HCT116 (cell line): ENCODE measurements around the gene ABRAXAS1. TPM values are rescaled to one million over a fixed set of nuclear protein-coding genes. Genes with fewer than 3 reads are reported as not detected.

Experiments
- ATAC-seq: fragments of 200-7000 bp; cut with Tn5 transposase; 2 replicates; pipeline ENCODE4 v1.9.1; 2020; ENCODE audit warnings: mild to moderate bottlenecking, moderate library complexity
- BruUV-seq: library from RNA; stranded (reverse); fragments of 400-500 nt; replicated peaks from 2 replicates; lab custom pipeline; 2021; lab: Mats Ljungman, UMichigan
- CTCF ChIA-PET: fragments of 300-600 bp; sonication (Branson Sonifier 250); formaldehyde crosslinking; loops from one replicate; lab custom pipeline; 2021; ENCODE audit warnings: antibody characterized with exemption; lab: Charles Lee
- POLR2A ChIA-PET: fragments of 300-600, 350-600 bp; sonication (Branson Sonifier 250); formaldehyde crosslinking; loops from one replicate; lab custom pipeline; 2021; ENCODE audit warnings: antibody characterized with exemption; lab: Charles Lee
- RAD21 ChIA-PET, 2 experiments: fragments of 300-600 bp; sonication (Branson Sonifier 250); formaldehyde crosslinking; loops; one replicate each; lab custom pipeline; 2023; ENCODE audit warnings: low total read pairs in 2 of 2; ENCODE audit not compliant: uncharacterized antibody in 2 of 2, unreplicated experiment in 2 of 2, low non-redundant PET in 1 of 2; lab: Charles Lee
- DNase-seq: peaks from one replicate; pipeline ENCODE4 v3.0.0-alpha.2; 2010; ENCODE audit warnings: low read depth, low spot score
- H2AFZ ChIP-seq: fragments of 200-600 bp; shearing (Covaris generic), sonication (generic); 2 replicates; pipeline ENCODE4 v1.6.1; 2017; ENCODE audit warnings: low read depth, mixed run types, mixed read lengths, antibody characterized with exemption, low read length; ENCODE audit not compliant: poor library complexity, severe bottlenecking
- H3K27ac ChIP-seq: 2 replicates; pipeline ENCODE4 v1.5.1; 2012; ENCODE audit warnings: low read depth, low read length
- H3K27me3 ChIP-seq: fragments of 200-600 bp; sonication (generic); 2 replicates; pipeline ENCODE4 v1.6.1; 2016; ENCODE audit warnings: mixed run types, low read length, mixed read lengths; ENCODE audit not compliant: insufficient read depth
- H3K36me3 ChIP-seq, 2 experiments: fragments of 200-500 bp in 1 of 2; fragments of 200-600 bp in 1 of 2; sonication (Bioruptor generic) in 1 of 2; sonication (generic) in 1 of 2; 2 replicates each; pipeline versions ENCODE4 v1.5.1 to v1.6.1; 2014 to 2016; ENCODE audit warnings: low read length in 2 of 2, inconsistent platforms in 1 of 2, mixed read lengths in 1 of 2, mixed run types in 1 of 2; ENCODE audit not compliant: insufficient read depth in 2 of 2, control insufficient read depth in 1 of 2
- H3K4me1 ChIP-seq, 2 experiments: fragments of 200-600 bp in 1 of 2; sonication (generic) in 1 of 2; 2 replicates each; pipeline versions ENCODE4 v1.5.1 to v1.6.1; 2012 to 2017; ENCODE audit warnings: low read length in 2 of 2, inconsistent platforms in 1 of 2, mild to moderate bottlenecking in 1 of 2, mixed read lengths in 1 of 2, mixed run types in 1 of 2, moderate library complexity in 1 of 2; ENCODE audit not compliant: insufficient read depth in 2 of 2, control insufficient read depth in 1 of 2
- H3K4me2 ChIP-seq: fragments of 200-600 bp; sonication (generic); 2 replicates; pipeline ENCODE4 v1.6.1; 2017; ENCODE audit warnings: mixed run types, low read length, mixed read lengths
- H3K4me3 ChIP-seq, 2 experiments: fragments of 200-600 bp in 1 of 2; sonication (generic) in 1 of 2; replicated peaks in 1 of 2; 2 replicates each; pipeline ENCODE4 v1.5.1; 2011 to 2016; ENCODE audit warnings: low read length in 2 of 2, control low read depth in 1 of 2, low read depth in 1 of 2, mild to moderate bottlenecking in 1 of 2, mixed read lengths in 1 of 2, mixed run types in 1 of 2
- H3K79me2 ChIP-seq: fragments of 200-600 bp; sonication (generic); 2 replicates; pipeline ENCODE4 v1.6.1; 2017; ENCODE audit warnings: mild to moderate bottlenecking, mixed run types, low read length, moderate library complexity, mixed read lengths; ENCODE audit not compliant: insufficient read depth
- H3K9ac ChIP-seq: fragments of 200-600 bp; sonication (generic); 2 replicates; pipeline ENCODE4 v1.6.1; 2016; ENCODE audit warnings: low read length, mixed read lengths
- H3K9me2 ChIP-seq: fragments of 200-600 bp; sonication (generic), shearing (Covaris generic); 2 replicates; pipeline ENCODE4 v1.6.1; 2017; ENCODE audit warnings: mixed run types, mild to moderate bottlenecking, moderate library complexity; ENCODE audit not compliant: insufficient read depth
- H3K9me3 ChIP-seq, 2 experiments: fragments of 200-500 bp in 1 of 2; fragments of 200-600 bp in 1 of 2; sonication (Bioruptor generic) in 1 of 2; sonication (generic) in 1 of 2; 2 replicates each; pipeline ENCODE4 v1.6.1; 2014 to 2017; ENCODE audit warnings: low read length in 2 of 2, mixed read lengths in 2 of 2, inconsistent platforms in 1 of 2, low read depth in 1 of 2, mild to moderate bottlenecking in 1 of 2, mixed run types in 1 of 2, moderate library complexity in 1 of 2; ENCODE audit not compliant: control insufficient read depth in 1 of 2, insufficient read depth in 1 of 2
- H4K20me1 ChIP-seq: fragments of 200-600 bp; sonication (generic), shearing (Covaris generic); 2 replicates; pipeline ENCODE4 v1.6.1; 2017; ENCODE audit warnings: mixed run types, mild to moderate bottlenecking, moderate library complexity; ENCODE audit not compliant: insufficient read depth
- ATF3 ChIP-seq: IDR thresholded peaks from 2 replicates; pipeline ENCODE4 v1.6.1; 2012
- CBX3 ChIP-seq: IDR thresholded peaks from 2 replicates; pipeline ENCODE4 v1.6.1; 2012; ENCODE audit warnings: low read depth
- CEBPB ChIP-seq: IDR thresholded peaks from 2 replicates; pipeline ENCODE4 v1.6.1; 2012; ENCODE audit warnings: low read depth
- EGR1 ChIP-seq: IDR thresholded peaks from 2 replicates; pipeline ENCODE4 v1.6.1; 2012; ENCODE audit warnings: low read depth
- ELF1 ChIP-seq: IDR thresholded peaks from 2 replicates; pipeline ENCODE4 v1.6.1; 2012; ENCODE audit warnings: low read depth, borderline replicate concordance
- EZH2 ChIP-seq: fragments of 200-600 bp; sonication (generic); IDR thresholded peaks from 2 replicates; pipeline ENCODE4 v1.6.1; 2017; ENCODE audit warnings: antibody characterized with exemption, mixed run types
- EZH2phosphoT487 ChIP-seq: fragments of 200-600 bp; IDR thresholded peaks from 2 replicates; pipeline ENCODE4 v1.6.1; 2018; ENCODE audit warnings: antibody characterized with exemption, borderline replicate concordance
- FOSL1 ChIP-seq: IDR thresholded peaks from 2 replicates; pipeline ENCODE4 v1.6.1; 2012; ENCODE audit warnings: low read depth
- JUND ChIP-seq: IDR thresholded peaks from 2 replicates; pipeline ENCODE4 v1.6.1; 2012
- MAX ChIP-seq: IDR thresholded peaks from 2 replicates; pipeline ENCODE4 v1.6.1; 2012
- POLR2A ChIP-seq: IDR thresholded peaks from 2 replicates; pipeline ENCODE4 v1.7.0; 2011; ENCODE audit warnings: borderline replicate concordance; ENCODE audit not compliant: insufficient read depth, insufficient read length; ENCODE audit errors: extremely low read depth
- RAD21 ChIP-seq: IDR thresholded peaks from 2 replicates; pipeline ENCODE4 v1.6.1; 2012; ENCODE audit warnings: low read depth, mild to moderate bottlenecking
- SIN3A ChIP-seq: IDR thresholded peaks from 2 replicates; pipeline ENCODE4 v1.6.1; 2012; ENCODE audit warnings: low read depth
- SRF ChIP-seq: IDR thresholded peaks from 2 replicates; pipeline ENCODE4 v1.6.1; 2012; ENCODE audit warnings: low read depth
- TCF7L2 ChIP-seq: IDR thresholded peaks from 2 replicates; pipeline ENCODE4 v1.7.0; 2011; ENCODE audit warnings: borderline replicate concordance, inconsistent platforms; ENCODE audit not compliant: insufficient read depth, insufficient read length; ENCODE audit errors: extremely low read depth
- YY1 ChIP-seq: IDR thresholded peaks from 2 replicates; pipeline ENCODE4 v1.6.1; 2011; ENCODE audit warnings: low read length, low read depth, moderate library complexity, mild to moderate bottlenecking; ENCODE audit not compliant: insufficient replicate concordance; ENCODE audit errors: extremely low read depth
- ZFX ChIP-seq: fragments of 450-650 bp; IDR thresholded peaks from 2 replicates; pipeline ENCODE4 v1.6.1; 2017
- ZNF274 ChIP-seq: fragments of 200-500 bp; sonication (Bioruptor generic); IDR thresholded peaks from 2 replicates; pipeline ENCODE4 v1.6.1; 2014; ENCODE audit warnings: mild to moderate bottlenecking, low read depth, low read length, inconsistent platforms
- intact Hi-C: fragments of 100-400 bp; cut with micrococcal nuclease; formaldehyde crosslinking; loops from 2 replicates; pipeline ENCODE4 v1.10.0; 2022
- total RNA-seq: library from RNA; stranded (reverse); gene quantifications from one replicate; pipeline ENCODE4 v1.2.1, GENCODE V29; 2021; ENCODE audit not compliant: unreplicated experiment
- TF ChIP-seq, protein P1 (sequence below): IDR thresholded peaks from 2 replicates; pipeline ENCODE4 v1.6.1; 2012; ENCODE audit warnings: low read depth
- TF ChIP-seq, protein P2 (sequence below): IDR thresholded peaks from 2 replicates; pipeline ENCODE4 v1.6.1; 2011; ENCODE audit warnings: mild to moderate bottlenecking, low read length, moderate library complexity; ENCODE audit not compliant: insufficient replicate concordance; ENCODE audit errors: extremely low read depth

Gene ABRAXAS1
- total RNA-seq, 1 experiment from 2014 or later: 23.3 TPM

- no peak for DNase-seq
- Histone ChIP-seq H3K4me2 (no peak overlapping the region), H3K36me3 (no peaks in the 10 kb centered on the region), H3K27ac (no peak overlapping the region), H2AFZ (no peak overlapping the region), H3K9me3 (no peaks in the 10 kb centered on the region), H3K79me2 (no peaks in the 10 kb centered on the region), H3K27me3 (no peaks in the 10 kb centered on the region), H3K4me3 (no peak overlapping the region), H3K9ac (no peak overlapping the region), H3K4me1 (0 out of 4 replicates have a peak, but pooled peaks cover 0 to 2% of the 10 kb centered on the region in 2 experiments), H4K20me1 (no peaks in the 10 kb centered on the region), H3K9me2 (no peaks in the 10 kb centered on the region)
- intact Hi-C loops: loop anchor here (10.0 kb wide), 1 partner anchor 1000 kb away; no protein-coding TSS in a partner anchor
- TF ChIP-seq RAD21 (no peak), CEBPB (no peak), ZNF274 (no peak), ATF3 (no peak), EZH2 (no peak), JUND (no peak), EGR1 (no peak), ZFX (no peak), ELF1 (no peak), SIN3A (no peak), TCF7L2 (no peak), POLR2A (no peak), SRF (no peak), CBX3 (no peak), EZH2phosphoT487 (no peak), YY1 (no peak), MAX (no peak), FOSL1 (no peak)
- TF ChIP-seq, protein P1, sequence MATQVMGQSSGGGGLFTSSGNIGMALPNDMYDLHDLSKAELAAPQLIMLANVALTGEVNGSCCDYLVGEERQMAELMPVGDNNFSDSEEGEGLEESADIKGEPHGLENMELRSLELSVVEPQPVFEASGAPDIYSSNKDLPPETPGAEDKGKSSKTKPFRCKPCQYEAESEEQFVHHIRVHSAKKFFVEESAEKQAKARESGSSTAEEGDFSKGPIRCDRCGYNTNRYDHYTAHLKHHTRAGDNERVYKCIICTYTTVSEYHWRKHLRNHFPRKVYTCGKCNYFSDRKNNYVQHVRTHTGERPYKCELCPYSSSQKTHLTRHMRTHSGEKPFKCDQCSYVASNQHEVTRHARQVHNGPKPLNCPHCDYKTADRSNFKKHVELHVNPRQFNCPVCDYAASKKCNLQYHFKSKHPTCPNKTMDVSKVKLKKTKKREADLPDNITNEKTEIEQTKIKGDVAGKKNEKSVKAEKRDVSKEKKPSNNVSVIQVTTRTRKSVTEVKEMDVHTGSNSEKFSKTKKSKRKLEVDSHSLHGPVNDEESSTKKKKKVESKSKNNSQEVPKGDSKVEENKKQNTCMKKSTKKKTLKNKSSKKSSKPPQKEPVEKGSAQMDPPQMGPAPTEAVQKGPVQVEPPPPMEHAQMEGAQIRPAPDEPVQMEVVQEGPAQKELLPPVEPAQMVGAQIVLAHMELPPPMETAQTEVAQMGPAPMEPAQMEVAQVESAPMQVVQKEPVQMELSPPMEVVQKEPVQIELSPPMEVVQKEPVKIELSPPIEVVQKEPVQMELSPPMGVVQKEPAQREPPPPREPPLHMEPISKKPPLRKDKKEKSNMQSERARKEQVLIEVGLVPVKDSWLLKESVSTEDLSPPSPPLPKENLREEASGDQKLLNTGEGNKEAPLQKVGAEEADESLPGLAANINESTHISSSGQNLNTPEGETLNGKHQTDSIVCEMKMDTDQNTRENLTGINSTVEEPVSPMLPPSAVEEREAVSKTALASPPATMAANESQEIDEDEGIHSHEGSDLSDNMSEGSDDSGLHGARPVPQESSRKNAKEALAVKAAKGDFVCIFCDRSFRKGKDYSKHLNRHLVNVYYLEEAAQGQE: no peak
- TF ChIP-seq, protein P2, sequence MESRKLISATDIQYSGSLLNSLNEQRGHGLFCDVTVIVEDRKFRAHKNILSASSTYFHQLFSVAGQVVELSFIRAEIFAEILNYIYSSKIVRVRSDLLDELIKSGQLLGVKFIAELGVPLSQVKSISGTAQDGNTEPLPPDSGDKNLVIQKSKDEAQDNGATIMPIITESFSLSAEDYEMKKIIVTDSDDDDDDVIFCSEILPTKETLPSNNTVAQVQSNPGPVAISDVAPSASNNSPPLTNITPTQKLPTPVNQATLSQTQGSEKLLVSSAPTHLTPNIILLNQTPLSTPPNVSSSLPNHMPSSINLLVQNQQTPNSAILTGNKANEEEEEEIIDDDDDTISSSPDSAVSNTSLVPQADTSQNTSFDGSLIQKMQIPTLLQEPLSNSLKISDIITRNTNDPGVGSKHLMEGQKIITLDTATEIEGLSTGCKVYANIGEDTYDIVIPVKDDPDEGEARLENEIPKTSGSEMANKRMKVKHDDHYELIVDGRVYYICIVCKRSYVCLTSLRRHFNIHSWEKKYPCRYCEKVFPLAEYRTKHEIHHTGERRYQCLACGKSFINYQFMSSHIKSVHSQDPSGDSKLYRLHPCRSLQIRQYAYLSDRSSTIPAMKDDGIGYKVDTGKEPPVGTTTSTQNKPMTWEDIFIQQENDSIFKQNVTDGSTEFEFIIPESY: no peak
- ATAC-seq: no peak
- no TSS peak for BruUV-seq
- RAD21 ChIA-PET: no interaction called here
- POLR2A ChIA-PET: no interaction called here
- CTCF ChIA-PET: no interaction called here
These were observed 20.1 kb upstream of the ABRAXAS1 start for GRCh38 chr4:83504996-83505395.
